DMS 273 (cell line): Measurements from ENCODE around the gene ZNF92.
A peak's percentile ranks its signal among the peaks of the same experiment; 100 is the strongest.
"Not testable (repeated sequence)": the region's sequence is repeated elsewhere in the genome, so short reads cannot be mapped to it uniquely, and the experiment has no call there.

Experiments
- DNase-seq: peaks from one replicate; lab custom pipeline; 2025; ENCODE audit not compliant: unreplicated experiment; lab: John Stamatoyannopoulos, UW

ZNF92 gene

GRCh38 chr7:65423286-65423685 is 49.6 kb downstream of the ZNF92 start:
- DNase-seq = not testable (repeated sequence)

- DNase-seq = no peak
These were observed 56.1 kb downstream of the ZNF92 start for GRCh38 chr7:65429642-65430343.

- DNase-seq = no peak
These were observed 56.9 kb downstream of the ZNF92 start for GRCh38 chr7:65430344-65431186.

- DNase-seq = no peak
These were observed 60.7 kb downstream of the ZNF92 start for GRCh38 chr7:65434307-65434706.

- DNase-seq = no peak
These were observed 62.5 kb downstream of the ZNF92 start for GRCh38 chr7:65436163-65436562.

GRCh38 chr7:65438598-65438997 is 64.9 kb downstream of the ZNF92 start:
- peak; percentile 14 for DNase-seq

GRCh38 chr7:65441010-65441409 is 67.4 kb downstream of the ZNF92 start:
- DNase-seq = no peak

GRCh38 chr7:65444205-65444842 is 70.7 kb downstream of the ZNF92 start:
- DNase-seq = no peak

- no peak for DNase-seq
These were observed 71.5 kb downstream of the ZNF92 start for GRCh38 chr7:65444899-65445823.

GRCh38 chr7:65447041-65447440 is 73.4 kb downstream of the ZNF92 start:
- DNase-seq = peak; percentile 55

- DNase-seq = no peak
These were observed 75.3 kb downstream of the ZNF92 start for GRCh38 chr7:65448816-65449504.

GRCh38 chr7:65449505-65449852 is 75.8 kb downstream of the ZNF92 start:
- DNase-seq = no peak
